ENCODE data around the gene DENND11. TPM values are rescaled to one million over a fixed set of nuclear protein-coding genes. Genes with fewer than 3 reads are reported as not detected.

DENND11 gene
- total RNA-seq: 7.1 and 8.4 TPM in 2 replicates

GRCh38 chr7:141702047-141702567 is at the start of gene DENND11:
Gene DENND11 (minus strand): TSS chr7:141702166. CDS start chr7:141702153, 13 bp downstream.

GRCh38 chr7:141737836-141738591 is 36.0 kb upstream of the DENND11 start, which contains the start of gene SSBP1:
Gene SSBP1 (plus strand): TSS chr7:141738358. CDS start chr7:141739167, 809 bp downstream.

GRCh38 chr7:141708351-141708750 is 6.4 kb upstream of the DENND11 start, which contains the start of gene WEE2:
Gene WEE2 (plus strand): TSS chr7:141708353. CDS start chr7:141708759, 406 bp downstream.

Other genes starting within 250 kb of the DENND11 start
- gene AGK, start 150.8 kb downstream of the DENND11 start, total RNA-seq: 26.7 and 32.5 TPM in 2 replicates
- gene WEE2, start 6.2 kb upstream of the DENND11 start, total RNA-seq: not detected in 2 replicates
- 127 and 211 TPM in 2 replicates for gene SSBP1, start 36.2 kb upstream of the DENND11 start, total RNA-seq
- gene TAS2R3, start 61.9 kb upstream of the DENND11 start, total RNA-seq: 0.44 and 1.2 TPM in 2 replicates
- gene TAS2R4, start 74.5 kb upstream of the DENND11 start, total RNA-seq: 0.55 and 1.1 TPM in 2 replicates
- 0.55 and 1.00 TPM in 2 replicates for gene TAS2R5, start 88.1 kb upstream of the DENND11 start, total RNA-seq
- gene PRSS37, start 139.3 kb upstream of the DENND11 start, total RNA-seq: not detected in 2 replicates
- not detected in 2 replicates for gene OR9A4, start 214.2 kb upstream of the DENND11 start, total RNA-seq
- gene CLEC5A, start 244.8 kb upstream of the DENND11 start, total RNA-seq: under 0.01 TPM in 1 of 2 replicates, not detected in the other

All from uterine smooth muscle cell (primary cell).